HepG2 (cell line): ENCODE results near the gene S1PR2. TPM values are rescaled to one million over a fixed set of nuclear protein-coding genes. Genes with fewer than 3 reads are reported as not detected.

ENCODE experiments used
- ATAC-seq: fragments of 200-7000 bp; cut with Tn5 transposase; 3 replicates; pipeline ENCODE4 v1.9.1; 2020; ENCODE audit warnings: mild to moderate bottlenecking, moderate library complexity
- BruUV-seq: library from RNA; stranded (reverse); fragments of 400-500 nt; replicated peaks from 2 replicates; lab custom pipeline; 2021; lab: Mats Ljungman, UMichigan
- CTCF ChIA-PET: fragments of 300-600 bp; formaldehyde crosslinking; extraction: SDS; loops from one replicate; lab custom pipeline; 2021; ENCODE audit warnings: low total read pairs, inconsistent platforms, low intra/inter-chr PET ratio; lab: Yijun Ruan, JAX
- POLR2A ChIA-PET: fragments of 350-600 bp; sonication (Branson Sonifier 250); formaldehyde crosslinking; loops from one replicate; lab custom pipeline; 2020; ENCODE audit warnings: antibody characterized with exemption, inconsistent platforms; lab: Yijun Ruan, JAX
- DNase-seq: peaks from one replicate; pipeline ENCODE4 v3.0.0-alpha.2; 2015; ENCODE audit warnings: low spot score
- FAIRE-seq: peaks from 3 replicates; lab custom pipeline; 2011; peaks lifted over from hg19 to GRCh38; lab: Jason Lieb, UNC
- H2AFZ ChIP-seq: one replicate; pipeline ENCODE4 v1.6.1; 2011; ENCODE audit warnings: low read length, inconsistent platforms
- H3K27ac ChIP-seq: fragments of 300-600 bp; 3 replicates; pipeline ENCODE4 v1.8.0; 2011; ENCODE audit warnings: mixed run types, mild to moderate bottlenecking, mixed read lengths, low read length, inconsistent platforms; ENCODE audit not compliant: insufficient read depth; ENCODE audit errors: extremely low read length
- H3K27me3 ChIP-seq, 2 experiments: fragments of 200-600 bp in 1 of 2; 2 replicates in 1 of 2; 3 replicates in 1 of 2; pipeline versions ENCODE4 v1.6.0 to v1.8.0; 2011; ENCODE audit warnings: low read length in 2 of 2, mild to moderate bottlenecking in 2 of 2, moderate library complexity in 2 of 2, inconsistent platforms in 1 of 2; ENCODE audit not compliant: insufficient read depth in 2 of 2, control insufficient read depth in 1 of 2
- H3K36me3 ChIP-seq, 2 experiments: fragments of 200-600 bp in 1 of 2; replicated peaks in 1 of 2; 2 replicates in 1 of 2; 3 replicates in 1 of 2; pipeline versions ENCODE4 v1.5.1 to v1.8.0; 2011; ENCODE audit warnings: low read length in 2 of 2, inconsistent platforms in 1 of 2; ENCODE audit not compliant: insufficient read depth in 2 of 2, control insufficient read depth in 1 of 2
- H3K4me1 ChIP-seq: 2 replicates; pipeline ENCODE4 v1.5.1; 2012; ENCODE audit warnings: low read length, inconsistent platforms; ENCODE audit not compliant: insufficient read depth
- H3K4me2 ChIP-seq: 2 replicates; pipeline ENCODE4 v1.6.0; 2011; ENCODE audit warnings: low read depth, low read length, inconsistent platforms
- H3K4me3 ChIP-seq, 3 experiments: fragments of 200-600 bp in 1 of 3; sonication (generic), shearing (Covaris generic) in 1 of 3; replicated peaks in 1 of 3; 2 replicates each; pipeline ENCODE4 v1.5.1; 2011 to 2016; ENCODE audit warnings: low read length in 3 of 3, inconsistent platforms in 2 of 3, low read depth in 2 of 3, mild to moderate bottlenecking in 2 of 3, control low read depth in 1 of 3, mixed read lengths in 1 of 3; ENCODE audit not compliant: insufficient read depth in 1 of 3
- H3K79me2 ChIP-seq: one replicate; pipeline ENCODE4 v1.6.1; 2011; ENCODE audit warnings: low read length, inconsistent platforms; ENCODE audit not compliant: insufficient read depth
- H3K9ac ChIP-seq: 2 replicates; pipeline ENCODE4 v1.6.0; 2011; ENCODE audit warnings: mild to moderate bottlenecking, low read depth, low read length, inconsistent platforms; ENCODE audit not compliant: insufficient read depth
- H3K9me3 ChIP-seq: 2 replicates; pipeline ENCODE4 v1.5.1; 2012; ENCODE audit warnings: mild to moderate bottlenecking, low read length
- H4K20me1 ChIP-seq: 2 replicates; pipeline ENCODE4 v1.6.0; 2011; ENCODE audit warnings: inconsistent platforms, mild to moderate bottlenecking, low read length, moderate library complexity; ENCODE audit not compliant: insufficient read depth
- CTCF ChIP-seq: sonication (generic); formaldehyde crosslinking; IDR thresholded peaks from 2 replicates; pipeline ENCODE4 v1.5.0; 2020; ENCODE audit warnings: mild to moderate bottlenecking, missing genetic modification reagents, moderate library complexity
- DDIT3 ChIP-seq: sonication (generic); formaldehyde crosslinking; IDR thresholded peaks from 2 replicates; pipeline ENCODE4 v1.4.0; 2020; ENCODE audit warnings: mild to moderate bottlenecking, missing genetic modification reagents
- STAG1 ChIP-seq: sonication (generic); formaldehyde crosslinking; IDR thresholded peaks from 2 replicates; pipeline ENCODE4 v1.4.0; 2020; ENCODE audit warnings: missing genetic modification reagents
- ZNF280B ChIP-seq: sonication (generic); formaldehyde crosslinking; IDR thresholded peaks from 2 replicates; pipeline ENCODE4 v1.5.0; 2020; ENCODE audit warnings: missing genetic modification reagents, mild to moderate bottlenecking, borderline replicate concordance
- WGBS: methylation state at CpG from one replicate; pipeline ENCODE4 v1.1.6; 2017; ENCODE audit warnings: low lambda C conversion rate; 5-methylcytosine and 5-hydroxymethylcytosine counted together
- in situ Hi-C: cut with HindIII; loops from 2 replicates; pipeline ENCODE4 v1.10.0; 2017; ENCODE audit warnings: low pct_unique_long_range_greater_than_20kb; ENCODE audit not compliant: extremely low pct_ligation_motif_present
- intact Hi-C: fragments of 100-400 bp; cut with micrococcal nuclease; formaldehyde crosslinking; loops from one replicate; pipeline ENCODE4 v1.10.0; 2022; ENCODE audit not compliant: unreplicated experiment
- polyA plus RNA-seq, 8 experiments: library from polyadenylated mRNA; depleted of rRNA in 3 of 8; stranded (reverse) in 7 of 8; unstranded in 1 of 8; fragments of >200 nt; fragmentation: Illumina TruSeq in 4 of 8; extraction: Trizol in 4 of 8; gene quantifications; 2 replicates each; pipeline versions ENCODE4 v1.2.1 to v1.2.3, GENCODE V29; 2011 to 2016; ENCODE audit warnings: low read depth in 4 of 8, missing spikeins in 1 of 8, mixed read lengths in 1 of 8; ENCODE audit not compliant: insufficient read depth in 1 of 8
- total RNA-seq, 5 experiments: library from RNA; depleted of rRNA; stranded (reverse); fragments of >200 nt; fragmentation: Illumina TruSeq; extraction: Trizol; gene quantifications; 2 replicates each; pipeline ENCODE4 v1.2.3, GENCODE V29; 2016; ENCODE audit warnings: low read depth in 1 of 5

S1PR2 gene
- total and polyA plus RNA-seq, 2 of the 13 experiments (the other 11 are each of a cell fraction or from before 2014, with no cell fraction given): 0.91 to 1.3 TPM

- WGBS: 42% methylated on average over 7 of the region's 9 CpGs
These were observed 14.0 kb downstream of the S1PR2 start for GRCh38 chr19:10217085-10217484.

More at GRCh38 chr19:10217085-10217484, 14.0 kb downstream of the S1PR2 start:
- intact Hi-C loops (no loop called here), in situ Hi-C loops (no loop called here)
- FAIRE-seq (no peak), ATAC-seq (peak; percentile 57), DNase-seq (no peak)
- H3K4me3 ChIP-seq: no peak overlapping the region
- POLR2A ChIA-PET: no interaction called here
- TF ChIP-seq STAG1 (CRISPR knock-in tag): peak; percentile 33
- TF ChIP-seq DDIT3 (CRISPR knock-in tag): no peak
- peak; percentile 55 for TF ChIP-seq CTCF (CRISPR knock-in tag)
- no peak for TF ChIP-seq ZNF280B (CRISPR knock-in tag)
- BruUV-seq: no TSS peak
- H2AFZ ChIP-seq: no peak overlapping the region
- H3K27me3 ChIP-seq: no peaks in the 10 kb centered on the region
- no peak overlapping the region for H3K4me2 ChIP-seq
- no peaks in the 10 kb centered on the region for H3K36me3 ChIP-seq
- H4K20me1 ChIP-seq: no peaks in the 10 kb centered on the region
- H3K79me2 ChIP-seq: no peaks in the 10 kb centered on the region
- H3K27ac ChIP-seq: no peak overlapping the region
- peaks cover 30% of the 10 kb centered on the region for H3K4me1 ChIP-seq
- H3K9ac ChIP-seq: no peak overlapping the region
- CTCF ChIA-PET: no interaction called here
- no peaks in the 10 kb centered on the region for H3K9me3 ChIP-seq
